ENCODE measurements around the gene GGA1.

DNA sequence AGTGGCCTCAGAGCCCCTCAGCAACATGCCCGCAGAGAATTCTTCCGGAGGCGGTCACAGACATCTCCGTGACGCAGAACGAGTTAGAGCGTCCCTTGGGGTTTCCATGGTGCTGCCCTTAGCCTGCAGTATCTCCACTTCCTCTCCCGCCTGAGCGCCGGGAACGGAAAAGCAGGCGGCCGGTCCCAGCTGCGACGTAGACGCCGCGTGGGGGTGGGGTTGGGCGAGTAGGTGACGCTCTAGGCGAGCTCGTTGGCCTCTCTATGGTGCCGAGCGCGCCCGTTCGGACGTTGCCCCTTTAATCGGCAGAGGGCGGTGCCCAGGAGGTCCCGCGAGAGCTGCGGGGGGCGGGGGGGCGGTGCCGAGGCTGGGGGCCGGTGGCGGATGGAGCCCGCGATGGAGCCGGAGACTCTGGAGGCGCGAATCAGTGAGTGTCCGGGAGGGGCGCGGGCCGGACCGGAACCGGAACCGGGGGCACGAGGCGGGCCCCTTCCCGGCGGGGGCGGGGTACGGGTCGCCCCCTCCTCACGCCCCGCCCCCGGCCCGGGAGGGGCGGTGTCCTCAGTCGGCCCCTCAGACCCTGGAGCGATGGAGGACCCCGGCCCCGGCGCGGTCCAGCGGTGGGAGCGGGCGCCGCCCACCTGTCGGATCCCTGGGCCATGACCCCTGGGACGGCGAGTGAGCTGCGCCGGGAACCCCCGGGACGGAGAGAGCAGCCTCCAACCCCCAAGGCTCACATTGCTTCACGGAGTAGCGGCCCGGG lies at the start of gene GGA1:
- TF ChIP-seq, protein P1, sequence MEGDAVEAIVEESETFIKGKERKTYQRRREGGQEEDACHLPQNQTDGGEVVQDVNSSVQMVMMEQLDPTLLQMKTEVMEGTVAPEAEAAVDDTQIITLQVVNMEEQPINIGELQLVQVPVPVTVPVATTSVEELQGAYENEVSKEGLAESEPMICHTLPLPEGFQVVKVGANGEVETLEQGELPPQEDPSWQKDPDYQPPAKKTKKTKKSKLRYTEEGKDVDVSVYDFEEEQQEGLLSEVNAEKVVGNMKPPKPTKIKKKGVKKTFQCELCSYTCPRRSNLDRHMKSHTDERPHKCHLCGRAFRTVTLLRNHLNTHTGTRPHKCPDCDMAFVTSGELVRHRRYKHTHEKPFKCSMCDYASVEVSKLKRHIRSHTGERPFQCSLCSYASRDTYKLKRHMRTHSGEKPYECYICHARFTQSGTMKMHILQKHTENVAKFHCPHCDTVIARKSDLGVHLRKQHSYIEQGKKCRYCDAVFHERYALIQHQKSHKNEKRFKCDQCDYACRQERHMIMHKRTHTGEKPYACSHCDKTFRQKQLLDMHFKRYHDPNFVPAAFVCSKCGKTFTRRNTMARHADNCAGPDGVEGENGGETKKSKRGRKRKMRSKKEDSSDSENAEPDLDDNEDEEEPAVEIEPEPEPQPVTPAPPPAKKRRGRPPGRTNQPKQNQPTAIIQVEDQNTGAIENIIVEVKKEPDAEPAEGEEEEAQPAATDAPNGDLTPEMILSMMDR (IDR thresholded peaks at IDR 0.05; ENCODE audit: borderline replicate concordance, extremely low read depth, low read length, poor library complexity, severe bottlenecking), result no peak
- no peak for TF ChIP-seq EZH2 (IDR thresholded peaks at IDR 0.05; ENCODE audit: borderline replicate concordance, low read depth, low read length, severe bottlenecking)

Measured in DND-41 (cell line).